H1 (cell line): ENCODE data around the gene UBE2E2. TPM values are rescaled to one million over a fixed set of nuclear protein-coding genes. Genes with fewer than 3 reads are reported as not detected.

Experiments used
- CTCF ChIA-PET: fragments of 300-600 bp; sonication (Branson Sonifier 250); formaldehyde crosslinking; loops from one replicate; lab custom pipeline; 2021; ENCODE audit not compliant: partially characterized antibody; lab: Charles Lee
- POLR2A ChIA-PET: fragments of 300-600 bp; sonication (Branson Sonifier 250); formaldehyde crosslinking; loops from one replicate; lab custom pipeline; 2021; ENCODE audit warnings: inconsistent platforms; ENCODE audit not compliant: partially characterized antibody; lab: Charles Lee
- DNase-seq, 2 experiments: peaks; one replicate each; pipeline versions ENCODE4 v3.0.0 to v3.0.0-alpha.2; 2010 to 2022; ENCODE audit warnings: low spot score in 2 of 2, low read depth in 1 of 2, mixed read lengths in 1 of 2
- FAIRE-seq: peaks from 2 replicates; lab custom pipeline; 2011; peaks lifted over from hg19 to GRCh38; lab: Jason Lieb, UNC
- H2AFZ ChIP-seq: 2 replicates; pipeline ENCODE4 v1.8.1; 2012; ENCODE audit warnings: low read length, inconsistent platforms
- H2AK5ac ChIP-seq: 2 replicates; pipeline ENCODE4 v1.6.1; 2013; ENCODE audit warnings: low read depth, low read length
- H2BK120ac ChIP-seq: replicated peaks from 2 replicates; pipeline ENCODE3; 2013; ENCODE audit warnings: low read depth, low read length, inconsistent platforms
- H2BK12ac ChIP-seq: 2 replicates; pipeline ENCODE4 v1.6.1; 2013; ENCODE audit warnings: low read depth, low read length
- H2BK15ac ChIP-seq: 2 replicates; pipeline ENCODE4 v1.6.1; 2013; ENCODE audit warnings: low read length
- H2BK20ac ChIP-seq: 2 replicates; pipeline ENCODE4 v1.6.1; 2013; ENCODE audit warnings: low read length
- H2BK5ac ChIP-seq: 2 replicates; pipeline ENCODE4 v1.6.1; 2013; ENCODE audit warnings: low read depth, low read length
- H3K14ac ChIP-seq: 2 replicates; pipeline ENCODE4 v1.6.1; 2013; ENCODE audit warnings: inconsistent platforms; ENCODE audit not compliant: insufficient read length
- H3K18ac ChIP-seq: 2 replicates; pipeline ENCODE4 v1.6.1; 2013; ENCODE audit warnings: low read length; ENCODE audit errors: extremely low read depth
- H3K23ac ChIP-seq: 2 replicates; pipeline ENCODE4 v1.6.1; 2013; ENCODE audit warnings: inconsistent platforms; ENCODE audit not compliant: insufficient read length
- H3K23me2 ChIP-seq: 2 replicates; pipeline ENCODE4 v1.6.1; 2013; ENCODE audit warnings: low read depth, low read length
- H3K27ac ChIP-seq: 2 replicates; pipeline ENCODE4 v1.6.1; 2011; ENCODE audit warnings: low read depth, low read length, inconsistent platforms
- H3K27me3 ChIP-seq, 4 experiments: replicated peaks in 1 of 4; 1 replicate in 1 of 4; 2 replicates in 3 of 4; pipeline versions ENCODE4 v1.6.1 to v1.8.1; 2011 to 2013; ENCODE audit warnings: low read length in 3 of 4, mild to moderate bottlenecking in 3 of 4, inconsistent platforms in 2 of 4, mixed read lengths in 2 of 4, moderate library complexity in 1 of 4; ENCODE audit not compliant: control insufficient read depth in 3 of 4, insufficient read depth in 3 of 4; ENCODE audit errors: extremely low read depth in 1 of 4
- H3K36me3 ChIP-seq, 4 experiments: 2 replicates each; pipeline versions ENCODE4 v1.6.1 to v1.8.1; 2011 to 2013; ENCODE audit warnings: mild to moderate bottlenecking in 4 of 4, low read length in 3 of 4, moderate library complexity in 2 of 4, control low read depth in 1 of 4, inconsistent platforms in 1 of 4; ENCODE audit not compliant: insufficient read depth in 4 of 4, control insufficient read depth in 2 of 4
- H3K4ac ChIP-seq: replicated peaks from 2 replicates; pipeline ENCODE3; 2013; ENCODE audit warnings: low read length, low read depth, mixed read lengths, inconsistent platforms; ENCODE audit not compliant: insufficient read length
- H3K4me1 ChIP-seq, 4 experiments: replicated peaks in 1 of 4; 1 replicate in 1 of 4; 2 replicates in 3 of 4; pipeline versions ENCODE4 v1.6.1 to v1.8.1; 2011 to 2013; ENCODE audit warnings: low read length in 3 of 4, inconsistent platforms in 2 of 4, mixed read lengths in 1 of 4; ENCODE audit not compliant: insufficient read depth in 4 of 4, control insufficient read depth in 3 of 4
- H3K4me2 ChIP-seq, 2 experiments: 2 replicates each; pipeline versions ENCODE4 v1.6.1 to v1.8.1; 2011 to 2013; ENCODE audit warnings: low read depth in 2 of 2, low read length in 2 of 2, control low read depth in 1 of 2, inconsistent platforms in 1 of 2, mild to moderate bottlenecking in 1 of 2; ENCODE audit not compliant: insufficient read depth in 1 of 2
- H3K4me3 ChIP-seq, 4 experiments: fragments of 200-600, 300-600 bp in 1 of 4; sonication (generic), shearing (Covaris generic), sonication (Bioruptor Twin) in 1 of 4; 2 replicates each; pipeline versions ENCODE4 v1.5.1 to v1.8.1; 2011 to 2016; ENCODE audit warnings: low read length in 4 of 4, low read depth in 3 of 4, control low read depth in 2 of 4, inconsistent platforms in 2 of 4, mild to moderate bottlenecking in 2 of 4, mixed read lengths in 1 of 4, moderate library complexity in 1 of 4; ENCODE audit not compliant: insufficient read depth in 2 of 4; ENCODE audit errors: extremely low read depth in 1 of 4
- H3K56ac ChIP-seq: replicated peaks from 2 replicates; pipeline ENCODE3; 2013; ENCODE audit warnings: low read depth, mild to moderate bottlenecking, mixed read lengths, low read length, inconsistent platforms; ENCODE audit not compliant: insufficient read length
- H3K79me1 ChIP-seq: 2 replicates; pipeline ENCODE4 v1.6.1; 2013; ENCODE audit warnings: low read depth, low read length, control low read depth
- H3K79me2 ChIP-seq, 2 experiments: 2 replicates each; pipeline versions ENCODE4 v1.6.1 to v1.8.1; 2012 to 2013; ENCODE audit warnings: low read length in 2 of 2, mild to moderate bottlenecking in 2 of 2, inconsistent platforms in 1 of 2; ENCODE audit not compliant: insufficient read depth in 2 of 2, control insufficient read depth in 1 of 2
- H3K9ac ChIP-seq, 4 experiments: replicated peaks in 1 of 4; 1 replicate in 1 of 4; 2 replicates in 3 of 4; pipeline versions ENCODE4 v1.6.1 to v1.8.1; 2011 to 2013; ENCODE audit warnings: low read depth in 3 of 4, low read length in 3 of 4, control low read depth in 2 of 4, mild to moderate bottlenecking in 2 of 4, moderate library complexity in 2 of 4, inconsistent platforms in 1 of 4; ENCODE audit errors: extremely low read depth in 1 of 4
- H3K9me3 ChIP-seq, 2 experiments: 2 replicates each; pipeline versions ENCODE4 v1.6.1 to v1.8.1; 2012 to 2013; ENCODE audit warnings: mild to moderate bottlenecking in 2 of 2, moderate library complexity in 2 of 2, control low read depth in 1 of 2, inconsistent platforms in 1 of 2, low read depth in 1 of 2, low read length in 1 of 2, mixed read lengths in 1 of 2; ENCODE audit not compliant: insufficient read depth in 2 of 2
- H4K20me1 ChIP-seq, 2 experiments: replicated peaks in 1 of 2; 2 replicates each; pipeline versions ENCODE3 to v1.8.1; 2011 to 2013; ENCODE audit warnings: inconsistent platforms in 2 of 2, low read length in 2 of 2, mild to moderate bottlenecking in 1 of 2; ENCODE audit not compliant: insufficient read depth in 2 of 2, control insufficient read depth in 1 of 2
- H4K5ac ChIP-seq: 2 replicates; pipeline ENCODE4 v1.6.1; 2013; ENCODE audit warnings: low read length, low read depth, mixed read lengths, inconsistent platforms; ENCODE audit not compliant: insufficient read length
- H4K8ac ChIP-seq: 2 replicates; pipeline ENCODE4 v1.8.0; 2013; ENCODE audit warnings: mild to moderate bottlenecking, moderate library complexity, low read length, inconsistent platforms; ENCODE audit not compliant: insufficient read depth; ENCODE audit errors: extremely low read depth
- H4K91ac ChIP-seq: replicated peaks from 2 replicates; pipeline ENCODE3; 2013; ENCODE audit warnings: low read length, mixed read lengths, inconsistent platforms; ENCODE audit not compliant: insufficient read length
- GABPA ChIP-seq: IDR thresholded peaks from 2 replicates; pipeline ENCODE4 v1.6.1; 2011; ENCODE audit warnings: mild to moderate bottlenecking, low read length, moderate library complexity, borderline replicate concordance; ENCODE audit not compliant: insufficient read depth
- SIRT6 ChIP-seq: IDR thresholded peaks from one replicate; pipeline ENCODE4 v1.7.1; 2012; ENCODE audit warnings: low read length, inconsistent platforms
- SUZ12 ChIP-seq: fragments of 200-600 bp; sonication (generic); IDR thresholded peaks from 2 replicates; pipeline ENCODE4 v1.6.1; 2012; ENCODE audit warnings: mild to moderate bottlenecking, inconsistent platforms, low read length, moderate library complexity, mixed read lengths
- WGBS, 2 experiments: shearing (Covaris generic) in 1 of 2; methylation state at CpG; one replicate each; pipeline versions ENCODE4 v1.1.6 to v1.1.7; 2013 to 2015; ENCODE audit warnings: low lambda C conversion rate in 2 of 2, mixed read lengths in 2 of 2, inconsistent platforms in 1 of 2, low coverage in 1 of 2, missing lambda C conversion rate in 1 of 2; ENCODE audit not compliant: insufficient replicate concordance in 2 of 2, insufficient coverage in 1 of 2, insufficient read length in 1 of 2; ENCODE audit errors: extremely low coverage in 1 of 2, missing lambda C conversion rate in 1 of 2; 5-methylcytosine and 5-hydroxymethylcytosine counted together
- polyA plus RNA-seq, 7 experiments: library from polyadenylated mRNA; depleted of rRNA in 3 of 7; stranded (reverse) in 5 of 7; unstranded in 2 of 7; fragments of >200 nt in 5 of 7; fragments of 200-250 nt in 2 of 7; gene quantifications; 1 replicate in 5 of 7; 2 replicates in 1 of 7; 4 replicates in 1 of 7; pipeline versions ENCODE4 v1.2.1 to v1.2.3, GENCODE V29; 2011 to 2013; ENCODE audit warnings: missing spikeins in 2 of 7, mixed read lengths in 2 of 7
- total RNA-seq: library from RNA; stranded (reverse); fragmentation: NEBNext Ultra II Directional; extraction: Animal tissue kit (Norgen Biotek cat#: 25700); gene quantifications from 2 replicates; pipeline ENCODE4 v1.2.1, GENCODE V29; 2021

The UBE2E2 gene
- total and polyA plus RNA-seq, 2 of the 8 experiments (the other 6 are each of a cell fraction or from before 2014, with no cell fraction given): 57.6 to 70.6 TPM

- Histone ChIP-seq H3K4me2 (no peak overlapping the region), H3K4me3 (no peak overlapping the region), H2BK120ac (no peak overlapping the region), H3K36me3 (no peaks in the 10 kb centered on the region), H3K79me1 (no peaks in the 10 kb centered on the region), H2BK20ac (no peak overlapping the region), H4K8ac (no peak overlapping the region), H3K4ac (no peak overlapping the region), H4K91ac (no peak overlapping the region), H3K18ac (no peak overlapping the region), H3K9me3 (no peaks in the 10 kb centered on the region), H3K27me3 (no peaks in the 10 kb centered on the region), H4K20me1 (no peaks in the 10 kb centered on the region), H3K14ac (no peak overlapping the region), H2AFZ (no peak overlapping the region), H3K23me2 (no peaks in the 10 kb centered on the region; the same call in 1 of the 2 replicates), H3K79me2 (no peaks in the 10 kb centered on the region), H4K5ac (no peak overlapping the region), H3K23ac (no peak overlapping the region), H3K56ac (no peak overlapping the region), H2BK5ac (no peak overlapping the region), H3K4me1 (no peaks in the 10 kb centered on the region), H2AK5ac (no peak overlapping the region), H2BK12ac (no peak overlapping the region), H3K9ac (no peak overlapping the region), H3K27ac (no peak overlapping the region), H2BK15ac (no peak overlapping the region)
- WGBS, 2 experiments: 93% methylated on average over 3 of the region's 3 CpGs; no CpG with 5 or more reads in 1 of the 2 experiments
- no peak for TF ChIP-seq SUZ12
- no peak for TF ChIP-seq SIRT6
- no peak for TF ChIP-seq GABPA
- DNase-seq (no peak), FAIRE-seq (no peak)
- POLR2A ChIA-PET: interaction anchor here (1.0 kb wide), 1 partner anchor 9 kb away, joined by 3 read pairs; no protein-coding TSS in a partner anchor
- CTCF ChIA-PET: interaction anchor here (1.2 kb wide), 1 partner anchor 11 kb away, joined by 3 read pairs; no protein-coding TSS in a partner anchor
Measured at GRCh38 chr3:23193831-23194230, 9.3 kb upstream of the UBE2E2 start.
